HEK293 (cell line): ENCODE data around the gene HOMER1.

ENCODE experiments used
- SP7 ChIP-seq: fragments of 450-650 bp; formaldehyde crosslinking; IDR thresholded peaks from 2 replicates; pipeline ENCODE4 v1.5.1; 2016; ENCODE audit warnings: missing biosample characterization, missing genetic modification characterization
- WT1 ChIP-seq: fragments of 450-650 bp; formaldehyde crosslinking; IDR thresholded peaks from 2 replicates; pipeline ENCODE4 v1.5.1; 2016; ENCODE audit warnings: missing biosample characterization, missing genetic modification characterization
- ZBTB17 ChIP-seq: fragments of 450-650 bp; formaldehyde crosslinking; IDR thresholded peaks from 2 replicates; pipeline ENCODE4 v1.5.1; 2016; ENCODE audit warnings: missing biosample characterization, missing genetic modification characterization
- ZBTB21 ChIP-seq: fragments of 450-650 bp; formaldehyde crosslinking; IDR thresholded peaks from 2 replicates; pipeline ENCODE4 v1.5.1; 2017; ENCODE audit warnings: missing biosample characterization, missing genetic modification characterization
- ZNF19 ChIP-seq: fragments of 450-650 bp; formaldehyde crosslinking; IDR thresholded peaks from 2 replicates; pipeline ENCODE4; 2016; ENCODE audit warnings: missing biosample characterization, missing genetic modification characterization, low read depth
- ZNF335 ChIP-seq: fragments of 450-650 bp; formaldehyde crosslinking; conservative IDR thresholded peaks from 2 replicates; pipeline ENCODE4 v1.5.1; 2016; ENCODE audit warnings: missing biosample characterization, missing genetic modification characterization
- ZNF596 ChIP-seq: fragments of 450-650 bp; IDR thresholded peaks from 2 replicates; pipeline ENCODE4 v1.5.0; 2018; ENCODE audit warnings: missing biosample characterization, mild to moderate bottlenecking, missing genetic modification characterization, moderate library complexity
- TF ChIP-seq, protein P1 (sequence below): fragments of 450-650 bp; formaldehyde crosslinking; IDR thresholded peaks from 2 replicates; pipeline ENCODE4 v1.5.1; 2016; ENCODE audit warnings: missing biosample characterization, missing genetic modification characterization
- TF ChIP-seq, protein P2 (sequence below): fragments of 450-650 bp; formaldehyde crosslinking; IDR thresholded peaks from 2 replicates; pipeline ENCODE4 v1.5.1; 2017; ENCODE audit warnings: missing biosample characterization, missing genetic modification characterization
- TF ChIP-seq, protein P3 (sequence below): fragments of 450-650 bp; formaldehyde crosslinking; IDR thresholded peaks from 2 replicates; pipeline ENCODE4 v1.5.1; 2017; ENCODE audit warnings: missing biosample characterization, mild to moderate bottlenecking, missing genetic modification characterization, moderate library complexity
- TF ChIP-seq, protein P4 (sequence below): fragments of 450-650 bp; formaldehyde crosslinking; IDR thresholded peaks from 2 replicates; pipeline ENCODE4 v1.5.1; 2016; ENCODE audit warnings: missing biosample characterization, missing genetic modification characterization
- TF ChIP-seq, protein P5 (sequence below): fragments of 450-650 bp; formaldehyde crosslinking; IDR thresholded peaks from 2 replicates; pipeline ENCODE4 v1.5.1; 2016; ENCODE audit warnings: missing biosample characterization, missing genetic modification characterization
- TF ChIP-seq, protein P6 (sequence below): fragments of 450-650 bp; formaldehyde crosslinking; IDR thresholded peaks from 2 replicates; pipeline ENCODE4 v1.5.1; 2016; ENCODE audit warnings: missing biosample characterization, missing genetic modification characterization

DNA sequence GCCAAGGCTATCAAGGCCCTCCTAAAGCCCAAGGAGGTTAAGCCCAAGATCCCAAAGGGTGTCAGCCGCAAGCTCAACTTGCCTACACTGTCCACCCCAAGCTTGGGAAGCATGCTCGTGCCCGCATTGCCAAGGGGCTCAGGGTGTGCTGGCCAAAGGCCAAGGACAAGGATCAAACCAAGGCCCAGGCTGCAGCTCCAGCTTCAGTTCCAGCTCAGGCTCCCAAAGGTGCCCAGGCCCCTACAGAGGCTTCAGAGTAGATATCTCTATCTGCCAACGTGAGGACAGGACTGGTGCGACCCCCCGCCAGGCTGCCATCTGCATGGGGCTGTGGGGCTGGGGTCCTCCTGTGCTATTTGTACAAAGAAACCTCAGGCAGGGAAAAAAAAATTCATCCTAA, 3.3 kb downstream of the HOMER1 start:
- TF ChIP-seq, protein P1, sequence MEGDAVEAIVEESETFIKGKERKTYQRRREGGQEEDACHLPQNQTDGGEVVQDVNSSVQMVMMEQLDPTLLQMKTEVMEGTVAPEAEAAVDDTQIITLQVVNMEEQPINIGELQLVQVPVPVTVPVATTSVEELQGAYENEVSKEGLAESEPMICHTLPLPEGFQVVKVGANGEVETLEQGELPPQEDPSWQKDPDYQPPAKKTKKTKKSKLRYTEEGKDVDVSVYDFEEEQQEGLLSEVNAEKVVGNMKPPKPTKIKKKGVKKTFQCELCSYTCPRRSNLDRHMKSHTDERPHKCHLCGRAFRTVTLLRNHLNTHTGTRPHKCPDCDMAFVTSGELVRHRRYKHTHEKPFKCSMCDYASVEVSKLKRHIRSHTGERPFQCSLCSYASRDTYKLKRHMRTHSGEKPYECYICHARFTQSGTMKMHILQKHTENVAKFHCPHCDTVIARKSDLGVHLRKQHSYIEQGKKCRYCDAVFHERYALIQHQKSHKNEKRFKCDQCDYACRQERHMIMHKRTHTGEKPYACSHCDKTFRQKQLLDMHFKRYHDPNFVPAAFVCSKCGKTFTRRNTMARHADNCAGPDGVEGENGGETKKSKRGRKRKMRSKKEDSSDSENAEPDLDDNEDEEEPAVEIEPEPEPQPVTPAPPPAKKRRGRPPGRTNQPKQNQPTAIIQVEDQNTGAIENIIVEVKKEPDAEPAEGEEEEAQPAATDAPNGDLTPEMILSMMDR (tag by site-specific recombination): no peak
- TF ChIP-seq SP7 (tag by site-specific recombination) (no peak), ZNF596 (tag by site-specific recombination) (no peak), ZNF19 (tag by site-specific recombination) (no peak), ZBTB21 (tag by site-specific recombination) (no peak), ZBTB17 (tag by site-specific recombination) (no peak), WT1 (tag by site-specific recombination) (no peak), ZNF335 (tag by site-specific recombination) (no peak; the same call in 1 of the 2 replicates)
- TF ChIP-seq, protein P2, sequence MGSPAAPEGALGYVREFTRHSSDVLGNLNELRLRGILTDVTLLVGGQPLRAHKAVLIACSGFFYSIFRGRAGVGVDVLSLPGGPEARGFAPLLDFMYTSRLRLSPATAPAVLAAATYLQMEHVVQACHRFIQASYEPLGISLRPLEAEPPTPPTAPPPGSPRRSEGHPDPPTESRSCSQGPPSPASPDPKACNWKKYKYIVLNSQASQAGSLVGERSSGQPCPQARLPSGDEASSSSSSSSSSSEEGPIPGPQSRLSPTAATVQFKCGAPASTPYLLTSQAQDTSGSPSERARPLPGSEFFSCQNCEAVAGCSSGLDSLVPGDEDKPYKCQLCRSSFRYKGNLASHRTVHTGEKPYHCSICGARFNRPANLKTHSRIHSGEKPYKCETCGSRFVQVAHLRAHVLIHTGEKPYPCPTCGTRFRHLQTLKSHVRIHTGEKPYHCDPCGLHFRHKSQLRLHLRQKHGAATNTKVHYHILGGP (tag by site-specific recombination): no peak
- TF ChIP-seq, protein P3, sequence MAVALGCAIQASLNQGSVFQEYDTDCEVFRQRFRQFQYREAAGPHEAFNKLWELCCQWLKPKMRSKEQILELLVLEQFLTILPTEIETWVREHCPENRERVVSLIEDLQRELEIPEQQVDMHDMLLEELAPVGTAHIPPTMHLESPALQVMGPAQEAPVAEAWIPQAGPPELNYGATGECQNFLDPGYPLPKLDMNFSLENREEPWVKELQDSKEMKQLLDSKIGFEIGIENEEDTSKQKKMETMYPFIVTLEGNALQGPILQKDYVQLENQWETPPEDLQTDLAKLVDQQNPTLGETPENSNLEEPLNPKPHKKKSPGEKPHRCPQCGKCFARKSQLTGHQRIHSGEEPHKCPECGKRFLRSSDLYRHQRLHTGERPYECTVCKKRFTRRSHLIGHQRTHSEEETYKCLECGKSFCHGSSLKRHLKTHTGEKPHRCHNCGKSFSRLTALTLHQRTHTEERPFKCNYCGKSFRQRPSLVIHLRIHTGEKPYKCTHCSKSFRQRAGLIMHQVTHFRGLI (tag by site-specific recombination): no peak
- TF ChIP-seq, protein P4, sequence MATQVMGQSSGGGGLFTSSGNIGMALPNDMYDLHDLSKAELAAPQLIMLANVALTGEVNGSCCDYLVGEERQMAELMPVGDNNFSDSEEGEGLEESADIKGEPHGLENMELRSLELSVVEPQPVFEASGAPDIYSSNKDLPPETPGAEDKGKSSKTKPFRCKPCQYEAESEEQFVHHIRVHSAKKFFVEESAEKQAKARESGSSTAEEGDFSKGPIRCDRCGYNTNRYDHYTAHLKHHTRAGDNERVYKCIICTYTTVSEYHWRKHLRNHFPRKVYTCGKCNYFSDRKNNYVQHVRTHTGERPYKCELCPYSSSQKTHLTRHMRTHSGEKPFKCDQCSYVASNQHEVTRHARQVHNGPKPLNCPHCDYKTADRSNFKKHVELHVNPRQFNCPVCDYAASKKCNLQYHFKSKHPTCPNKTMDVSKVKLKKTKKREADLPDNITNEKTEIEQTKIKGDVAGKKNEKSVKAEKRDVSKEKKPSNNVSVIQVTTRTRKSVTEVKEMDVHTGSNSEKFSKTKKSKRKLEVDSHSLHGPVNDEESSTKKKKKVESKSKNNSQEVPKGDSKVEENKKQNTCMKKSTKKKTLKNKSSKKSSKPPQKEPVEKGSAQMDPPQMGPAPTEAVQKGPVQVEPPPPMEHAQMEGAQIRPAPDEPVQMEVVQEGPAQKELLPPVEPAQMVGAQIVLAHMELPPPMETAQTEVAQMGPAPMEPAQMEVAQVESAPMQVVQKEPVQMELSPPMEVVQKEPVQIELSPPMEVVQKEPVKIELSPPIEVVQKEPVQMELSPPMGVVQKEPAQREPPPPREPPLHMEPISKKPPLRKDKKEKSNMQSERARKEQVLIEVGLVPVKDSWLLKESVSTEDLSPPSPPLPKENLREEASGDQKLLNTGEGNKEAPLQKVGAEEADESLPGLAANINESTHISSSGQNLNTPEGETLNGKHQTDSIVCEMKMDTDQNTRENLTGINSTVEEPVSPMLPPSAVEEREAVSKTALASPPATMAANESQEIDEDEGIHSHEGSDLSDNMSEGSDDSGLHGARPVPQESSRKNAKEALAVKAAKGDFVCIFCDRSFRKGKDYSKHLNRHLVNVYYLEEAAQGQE (tag by site-specific recombination): no peak
- TF ChIP-seq, protein P5, sequence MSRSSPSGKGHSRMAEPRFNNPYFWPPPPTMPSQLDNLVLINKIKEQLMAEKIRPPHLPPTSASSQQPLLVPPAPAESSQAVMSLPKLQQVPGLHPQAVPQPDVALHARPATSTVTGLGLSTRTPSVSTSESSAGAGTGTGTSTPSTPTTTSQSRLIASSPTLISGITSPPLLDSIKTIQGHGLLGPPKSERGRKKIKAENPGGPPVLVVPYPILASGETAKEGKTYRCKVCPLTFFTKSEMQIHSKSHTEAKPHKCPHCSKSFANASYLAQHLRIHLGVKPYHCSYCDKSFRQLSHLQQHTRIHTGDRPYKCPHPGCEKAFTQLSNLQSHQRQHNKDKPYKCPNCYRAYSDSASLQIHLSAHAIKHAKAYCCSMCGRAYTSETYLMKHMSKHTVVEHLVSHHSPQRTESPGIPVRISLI: no peak
- TF ChIP-seq, protein P6, sequence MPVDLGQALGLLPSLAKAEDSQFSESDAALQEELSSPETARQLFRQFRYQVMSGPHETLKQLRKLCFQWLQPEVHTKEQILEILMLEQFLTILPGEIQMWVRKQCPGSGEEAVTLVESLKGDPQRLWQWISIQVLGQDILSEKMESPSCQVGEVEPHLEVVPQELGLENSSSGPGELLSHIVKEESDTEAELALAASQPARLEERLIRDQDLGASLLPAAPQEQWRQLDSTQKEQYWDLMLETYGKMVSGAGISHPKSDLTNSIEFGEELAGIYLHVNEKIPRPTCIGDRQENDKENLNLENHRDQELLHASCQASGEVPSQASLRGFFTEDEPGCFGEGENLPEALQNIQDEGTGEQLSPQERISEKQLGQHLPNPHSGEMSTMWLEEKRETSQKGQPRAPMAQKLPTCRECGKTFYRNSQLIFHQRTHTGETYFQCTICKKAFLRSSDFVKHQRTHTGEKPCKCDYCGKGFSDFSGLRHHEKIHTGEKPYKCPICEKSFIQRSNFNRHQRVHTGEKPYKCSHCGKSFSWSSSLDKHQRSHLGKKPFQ (tag by site-specific recombination): no peak
